Activated naive CD4-positive, alpha-beta T cell treated with anti-CD3 and anti-CD28 coated beads, Interleukin-2, amount 50 U/mL, for 24 hours (primary cell): ENCODE data around the gene ARL8B.

Source experiments
- H3K27ac Mint-ChIP-seq: one replicate; pipeline ENCODE4 v1.8.0; 2021; ENCODE audit warnings: mild to moderate bottlenecking, mixed read lengths
- H3K27me3 Mint-ChIP-seq: one replicate; pipeline ENCODE4 v1.8.0; 2021; ENCODE audit warnings: mixed read lengths
- H3K36me3 Mint-ChIP-seq: one replicate; pipeline ENCODE4 v1.8.0; 2021; ENCODE audit warnings: mixed read lengths
- H3K4me1 Mint-ChIP-seq: one replicate; pipeline ENCODE4 v1.8.0; 2021; ENCODE audit warnings: mixed read lengths
- H3K4me3 Mint-ChIP-seq: one replicate; pipeline ENCODE4 v1.8.0; 2021; ENCODE audit warnings: mild to moderate bottlenecking, mixed read lengths
- H3K9me3 Mint-ChIP-seq: one replicate; pipeline ENCODE4 v1.8.0; 2021; ENCODE audit warnings: mixed read lengths

The ARL8B gene

DNA sequence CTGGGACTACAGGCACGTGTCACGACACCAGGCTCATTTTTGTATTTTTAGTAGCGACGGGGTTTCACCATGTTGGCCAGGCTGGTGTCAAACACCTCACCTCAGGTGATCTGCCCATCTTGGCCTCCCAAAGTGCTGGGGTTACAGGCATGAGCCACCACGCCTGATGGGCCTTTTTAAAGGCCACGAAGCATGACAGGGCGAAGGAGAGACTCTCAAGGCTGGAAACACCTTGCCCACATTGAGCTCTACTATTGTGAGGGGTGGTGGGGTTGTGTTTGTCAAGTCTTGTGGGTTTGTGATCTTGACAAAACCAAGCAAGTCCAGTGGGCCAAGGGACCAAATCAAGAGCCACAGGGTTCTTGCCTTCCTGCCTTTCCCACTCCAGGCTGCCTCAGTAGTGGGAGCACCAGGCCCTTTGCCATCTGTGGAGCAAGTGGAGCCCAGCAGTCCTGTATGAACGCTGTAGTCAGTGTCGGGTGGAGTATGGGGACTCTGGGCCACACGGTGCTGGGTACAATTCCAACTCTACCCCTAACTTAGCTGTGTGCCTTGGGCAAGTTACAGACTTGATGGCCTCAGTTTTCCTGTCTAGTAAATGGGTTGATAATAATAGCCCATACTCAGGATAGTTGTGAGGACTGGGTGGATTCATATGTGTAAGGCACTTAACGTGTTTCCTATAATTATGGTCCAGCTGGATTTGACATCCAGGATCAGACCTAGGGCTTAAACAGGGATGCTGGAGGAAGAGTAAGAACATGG lies 98.8 kb downstream of the ARL8B start:
- Mint-ChIP-seq H3K4me3 (no peak overlapping the region), H3K27ac (peak overlapping the region; percentile 69), H3K27me3 (no peaks in the 10 kb centered on the region), H3K36me3 (peaks cover 4% of the 10 kb centered on the region), H3K9me3 (no peaks in the 10 kb centered on the region), H3K4me1 (peaks cover 4% of the 10 kb centered on the region)

DNA sequence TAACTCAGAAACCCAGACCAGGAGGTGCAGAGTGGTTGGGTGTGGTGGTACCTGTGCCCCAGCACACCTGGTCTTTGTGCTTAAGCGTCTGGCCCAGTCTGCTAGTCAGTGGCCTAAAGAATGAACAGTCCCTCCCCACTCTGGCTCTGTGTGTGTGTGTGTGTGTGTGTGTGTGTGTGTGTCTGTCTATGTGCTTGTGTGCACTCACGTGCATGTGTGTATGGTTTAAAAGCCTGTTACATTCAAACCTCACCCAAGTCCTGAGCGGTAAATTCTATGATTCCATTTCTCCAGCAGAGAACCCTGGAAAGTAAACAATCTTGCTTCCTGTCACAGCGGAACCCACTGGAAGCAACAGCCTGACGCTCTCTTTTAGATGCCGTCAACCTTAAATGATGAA lies 99.6 kb downstream of the ARL8B start:
- Mint-ChIP-seq H3K27ac (no peak overlapping the region), H3K4me3 (no peak overlapping the region), H3K27me3 (no peaks in the 10 kb centered on the region), H3K36me3 (peaks cover 4% of the 10 kb centered on the region), H3K4me1 (peaks cover 4% of the 10 kb centered on the region), H3K9me3 (no peaks in the 10 kb centered on the region)

DNA sequence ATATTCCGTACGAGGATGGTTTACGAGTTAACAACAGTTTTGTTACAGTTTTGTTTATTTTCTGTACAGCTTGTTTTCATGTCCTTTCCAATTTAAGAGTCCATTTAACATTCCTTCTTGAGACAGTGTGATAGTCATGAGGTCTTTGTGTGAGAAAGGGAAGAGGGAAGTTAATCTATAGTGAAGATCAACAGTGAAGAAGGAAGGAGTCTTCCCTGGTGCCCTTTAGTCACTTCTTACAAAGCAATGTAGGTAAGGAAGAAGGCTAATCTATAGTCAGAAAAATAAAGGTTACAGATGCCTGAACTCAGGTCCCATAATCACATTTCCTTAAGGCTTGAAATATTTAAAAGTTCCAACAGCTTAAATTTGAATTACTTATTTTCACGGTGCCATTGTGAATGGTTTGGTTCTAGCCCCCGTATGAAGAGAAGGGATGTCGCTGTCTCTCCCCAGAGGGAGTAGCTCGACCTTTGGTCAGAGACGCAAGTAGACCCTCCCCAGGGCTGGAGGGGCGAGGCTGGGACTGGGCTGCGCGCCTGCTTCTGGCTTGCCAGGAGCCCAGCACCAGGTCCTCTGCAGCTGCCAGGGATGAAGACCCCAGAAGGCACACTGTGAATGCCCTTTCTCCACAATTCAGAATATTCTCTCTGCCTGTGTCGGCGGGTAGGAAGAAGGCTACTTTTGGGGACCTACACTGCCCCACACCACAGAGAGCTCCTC lies 100.4 kb downstream of the ARL8B start:
- Mint-ChIP-seq H3K9me3 (no peaks in the 10 kb centered on the region), H3K4me3 (no peak overlapping the region), H3K4me1 (peaks cover 4% of the 10 kb centered on the region), H3K36me3 (peaks cover 2% of the 10 kb centered on the region), H3K27ac (peak overlapping the region; percentile 62), H3K27me3 (no peaks in the 10 kb centered on the region)

DNA sequence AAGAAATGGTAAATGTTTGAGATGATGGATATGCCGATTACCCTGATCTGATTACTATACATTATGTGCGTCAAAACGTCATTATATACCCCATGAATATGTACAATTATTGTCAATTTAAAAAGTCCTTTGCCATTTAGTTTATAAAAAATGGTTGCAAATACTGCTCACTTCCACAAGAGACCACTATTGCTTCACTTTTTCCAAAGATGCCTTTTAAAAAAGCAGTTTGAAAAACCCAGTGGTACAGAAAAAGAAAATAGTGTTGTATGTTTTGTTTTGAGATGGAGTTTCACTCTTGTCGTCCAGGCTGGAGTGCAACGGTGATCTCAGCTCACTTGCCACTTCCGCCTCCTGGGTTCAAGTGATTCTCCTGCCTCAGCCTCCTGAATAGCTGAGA lies 104.7 kb downstream of the ARL8B start:
- Mint-ChIP-seq H3K9me3 (no peaks in the 10 kb centered on the region), H3K4me3 (no peak overlapping the region), H3K4me1 (no peaks in the 10 kb centered on the region), H3K36me3 (no peaks in the 10 kb centered on the region), H3K27ac (no peak overlapping the region), H3K27me3 (no peaks in the 10 kb centered on the region)

DNA sequence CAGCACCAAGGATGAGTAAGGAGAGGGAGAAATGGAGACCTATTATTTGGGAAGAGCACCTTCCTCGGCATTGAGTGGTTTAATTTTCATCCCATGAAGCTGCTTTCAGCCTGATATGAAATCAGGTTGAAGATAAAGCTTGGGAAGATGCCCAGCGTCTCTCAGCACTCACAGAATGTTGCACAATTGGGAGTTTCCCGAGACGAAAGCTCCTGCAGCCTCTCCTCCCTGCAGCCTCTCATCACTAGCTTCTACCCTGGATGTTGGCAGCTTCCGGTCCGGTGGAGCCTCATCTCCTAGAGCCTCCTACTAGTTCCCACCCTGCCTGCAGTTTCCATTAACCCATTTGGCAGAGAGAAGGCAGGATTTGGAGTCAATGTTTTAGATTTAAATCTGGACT lies 105.7 kb downstream of the ARL8B start:
- Mint-ChIP-seq H3K4me1 (no peaks in the 10 kb centered on the region), H3K27ac (no peak overlapping the region), H3K27me3 (no peaks in the 10 kb centered on the region), H3K4me3 (no peak overlapping the region), H3K36me3 (no peaks in the 10 kb centered on the region), H3K9me3 (no peaks in the 10 kb centered on the region)

DNA sequence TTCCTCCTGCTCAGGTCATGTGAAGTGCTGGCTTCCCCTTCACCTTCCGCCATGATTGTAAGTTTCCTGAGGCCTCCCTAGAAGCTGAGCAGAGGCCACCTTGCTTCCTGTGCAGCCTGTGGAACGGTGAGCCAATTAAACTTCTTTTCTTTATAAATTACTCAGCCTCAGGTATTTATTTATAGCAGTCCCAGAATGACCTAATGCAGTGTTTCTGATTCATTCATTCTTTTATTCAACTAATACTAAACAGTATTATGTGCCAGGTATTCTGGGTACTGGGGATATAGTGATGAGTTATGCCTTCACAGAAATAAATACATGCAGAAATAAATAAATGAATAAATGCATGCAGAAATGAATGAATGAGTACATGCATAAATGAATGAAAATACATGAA lies 107.3 kb downstream of the ARL8B start:
- no peak overlapping the region for H3K4me3 Mint-ChIP-seq
- H3K9me3 Mint-ChIP-seq, result no peaks in the 10 kb centered on the region
- H3K27ac Mint-ChIP-seq, result no peak overlapping the region
- H3K36me3 Mint-ChIP-seq, result no peaks in the 10 kb centered on the region
- no peaks in the 10 kb centered on the region for H3K4me1 Mint-ChIP-seq
- H3K27me3 Mint-ChIP-seq, result no peaks in the 10 kb centered on the region
